ENCODE results near the gene TTLL12. TPM values are rescaled to one million over a fixed set of nuclear protein-coding genes. Genes with fewer than 3 reads are reported as not detected.

Gene TTLL12
- total RNA-seq, 1 donor from 2014 or later: 118 TPM

- Mint-ChIP-seq H3K4me3 (no peak overlapping the region), H3K36me3 (ENCODE audit: low read depth) (no peaks in the 10 kb centered on the region), H3K9me3 (no peaks in the 10 kb centered on the region), H3K4me1 (no peaks in the 10 kb centered on the region), H3K27ac (no peak overlapping the region), H3K27me3 (peaks cover 2% of the 10 kb centered on the region)
- intact Hi-C loops (cut with micrococcal nuclease): no loop called here
- DNase-seq: no peak
Measured at GRCh38 chr22:43225609-43226008, 38.7 kb upstream of the TTLL12 start.

GRCh38 chr22:43222987-43223386 is 36.1 kb upstream of the TTLL12 start:
- peaks cover 2% of the 10 kb centered on the region for H3K27me3 Mint-ChIP-seq
- H3K4me1 Mint-ChIP-seq: no peaks in the 10 kb centered on the region
- H3K9me3 Mint-ChIP-seq: no peaks in the 10 kb centered on the region
- no peak for DNase-seq
- H3K36me3 Mint-ChIP-seq (ENCODE audit: low read depth): no peaks in the 10 kb centered on the region
- no peak overlapping the region for H3K4me3 Mint-ChIP-seq
- H3K27ac Mint-ChIP-seq: no peak overlapping the region
- intact Hi-C loops (cut with micrococcal nuclease): no loop called here

GRCh38 chr22:43222262-43222661 is 35.3 kb upstream of the TTLL12 start:
- peaks cover 2% of the 10 kb centered on the region for H3K27me3 Mint-ChIP-seq
- intact Hi-C loops (cut with micrococcal nuclease): no loop called here
- no peaks in the 10 kb centered on the region for H3K4me1 Mint-ChIP-seq
- H3K36me3 Mint-ChIP-seq (ENCODE audit: low read depth): no peaks in the 10 kb centered on the region
- DNase-seq: no peak
- no peak overlapping the region for H3K27ac Mint-ChIP-seq
- no peak overlapping the region for H3K4me3 Mint-ChIP-seq
- no peaks in the 10 kb centered on the region for H3K9me3 Mint-ChIP-seq

- intact Hi-C loops (cut with micrococcal nuclease): no loop called here
- no peaks in the 10 kb centered on the region for H3K27me3 Mint-ChIP-seq
- H3K9me3 Mint-ChIP-seq: no peaks in the 10 kb centered on the region
- no peak for DNase-seq
- H3K27ac Mint-ChIP-seq: no peak overlapping the region
- H3K36me3 Mint-ChIP-seq (ENCODE audit: low read depth): no peaks in the 10 kb centered on the region
- no peak overlapping the region for H3K4me3 Mint-ChIP-seq
- no peaks in the 10 kb centered on the region for H3K4me1 Mint-ChIP-seq
Measured at GRCh38 chr22:43220625-43221380, 33.9 kb upstream of the TTLL12 start.

- Mint-ChIP-seq H3K4me3 (no peak overlapping the region), H3K9me3 (no peaks in the 10 kb centered on the region), H3K27ac (no peak overlapping the region), H3K36me3 (ENCODE audit: low read depth) (no peaks in the 10 kb centered on the region), H3K27me3 (no peaks in the 10 kb centered on the region), H3K4me1 (no peaks in the 10 kb centered on the region)
- no peak for DNase-seq
- intact Hi-C loops (cut with micrococcal nuclease): no loop called here
Measured at GRCh38 chr22:43218786-43219185, 31.9 kb upstream of the TTLL12 start.

GRCh38 chr22:43217285-43218030 is 30.5 kb upstream of the TTLL12 start:
- Mint-ChIP-seq H3K4me3 (no peak overlapping the region), H3K27ac (no peak overlapping the region)

GRCh38 chr22:43216738-43217137 is 29.8 kb upstream of the TTLL12 start:
- no peaks in the 10 kb centered on the region for H3K36me3 Mint-ChIP-seq (ENCODE audit: low read depth)
- no peak overlapping the region for H3K4me3 Mint-ChIP-seq
- no peak for DNase-seq
- no peaks in the 10 kb centered on the region for H3K27me3 Mint-ChIP-seq
- H3K27ac Mint-ChIP-seq: no peak overlapping the region
- intact Hi-C loops (cut with micrococcal nuclease): no loop called here
- no peaks in the 10 kb centered on the region for H3K9me3 Mint-ChIP-seq
- no peaks in the 10 kb centered on the region for H3K4me1 Mint-ChIP-seq

More at GRCh38 chr22:43217285-43218030, 30.5 kb upstream of the TTLL12 start:
- no peaks in the 10 kb centered on the region for H3K4me1 Mint-ChIP-seq
- no peaks in the 10 kb centered on the region for H3K27me3 Mint-ChIP-seq
- no peaks in the 10 kb centered on the region for H3K36me3 Mint-ChIP-seq (ENCODE audit: low read depth)
- DNase-seq: no peak
- no peaks in the 10 kb centered on the region for H3K9me3 Mint-ChIP-seq
- intact Hi-C loops (cut with micrococcal nuclease): no loop called here

GRCh38 chr22:43213962-43214361 is 27.0 kb upstream of the TTLL12 start:
- H3K36me3 Mint-ChIP-seq (ENCODE audit: low read depth): no peaks in the 10 kb centered on the region
- intact Hi-C loops (cut with micrococcal nuclease): no loop called here
- no peaks in the 10 kb centered on the region for H3K27me3 Mint-ChIP-seq
- no peak overlapping the region for H3K27ac Mint-ChIP-seq
- H3K9me3 Mint-ChIP-seq: no peaks in the 10 kb centered on the region
- H3K4me1 Mint-ChIP-seq: no peaks in the 10 kb centered on the region
- no peak overlapping the region for H3K4me3 Mint-ChIP-seq
- DNase-seq: no peak

GRCh38 chr22:43213051-43213450 is 26.1 kb upstream of the TTLL12 start:
- intact Hi-C loops (cut with micrococcal nuclease): no loop called here
- no peak for DNase-seq
- Mint-ChIP-seq H3K9me3 (no peaks in the 10 kb centered on the region), H3K27ac (no peak overlapping the region), H3K27me3 (no peaks in the 10 kb centered on the region), H3K4me3 (no peak overlapping the region), H3K4me1 (no peaks in the 10 kb centered on the region), H3K36me3 (ENCODE audit: low read depth) (no peaks in the 10 kb centered on the region)

GRCh38 chr22:43212434-43212952 is 25.6 kb upstream of the TTLL12 start:
- Mint-ChIP-seq H3K4me3 (no peak overlapping the region), H3K27ac (no peak overlapping the region), H3K36me3 (ENCODE audit: low read depth) (no peaks in the 10 kb centered on the region), H3K4me1 (no peaks in the 10 kb centered on the region), H3K9me3 (no peaks in the 10 kb centered on the region), H3K27me3 (no peaks in the 10 kb centered on the region)
- intact Hi-C loops (cut with micrococcal nuclease): no loop called here
- DNase-seq: no peak

GRCh38 chr22:43211941-43212433 is 25.1 kb upstream of the TTLL12 start:
- Mint-ChIP-seq H3K4me1 (no peaks in the 10 kb centered on the region), H3K27ac (no peak overlapping the region), H3K4me3 (no peak overlapping the region), H3K27me3 (no peaks in the 10 kb centered on the region), H3K9me3 (no peaks in the 10 kb centered on the region), H3K36me3 (ENCODE audit: low read depth) (no peaks in the 10 kb centered on the region)
- intact Hi-C loops (cut with micrococcal nuclease): no loop called here
- DNase-seq: no peak

- Mint-ChIP-seq H3K9me3 (no peaks in the 10 kb centered on the region), H3K27ac (no peak overlapping the region), H3K4me3 (no peak overlapping the region), H3K36me3 (ENCODE audit: low read depth) (no peaks in the 10 kb centered on the region), H3K4me1 (peaks cover 3% of the 10 kb centered on the region), H3K27me3 (no peaks in the 10 kb centered on the region)
- intact Hi-C loops (cut with micrococcal nuclease): no loop called here
- DNase-seq: no peak
Measured at GRCh38 chr22:43210631-43211515, 23.9 kb upstream of the TTLL12 start.

- no peaks in the 10 kb centered on the region for H3K27me3 Mint-ChIP-seq
- no peak for DNase-seq
- no peaks in the 10 kb centered on the region for H3K36me3 Mint-ChIP-seq (ENCODE audit: low read depth)
- H3K27ac Mint-ChIP-seq: no peak overlapping the region
- H3K4me3 Mint-ChIP-seq: no peak overlapping the region
- peaks cover 3% of the 10 kb centered on the region for H3K4me1 Mint-ChIP-seq
- H3K9me3 Mint-ChIP-seq: no peaks in the 10 kb centered on the region
- intact Hi-C loops (cut with micrococcal nuclease): no loop called here
Measured at GRCh38 chr22:43209971-43210370, 23.0 kb upstream of the TTLL12 start.

All from activated CD4-positive, alpha-beta T cell treated with anti-CD3 and anti-CD28 coated beads, Interleukin-2, amount 10 ng/mL, durations not matched to agents 24 days and 14 days (primary cell).